PC-3 (cell line): ENCODE data around the gene HSD17B12.

Experiments
- CTCF ChIP-seq: fragments of 300-600 bp; sonication (generic); conservative IDR thresholded peaks from 2 replicates; pipeline ENCODE4 v1.5.1; 2017; ENCODE audit warnings: antibody characterized with exemption, low read depth, mild to moderate bottlenecking, low read length
- EZH2 ChIP-seq: fragments of 300-600 bp; sonication (generic); IDR thresholded peaks from one replicate; pipeline ENCODE4 v1.6.1; 2017; ENCODE audit warnings: antibody characterized with exemption, mild to moderate bottlenecking, low read length; ENCODE audit not compliant: unreplicated experiment
- EZH2phosphoT487 ChIP-seq: fragments of 300-600 bp; sonication (generic); IDR thresholded peaks from 2 replicates; pipeline ENCODE4 v1.6.1; 2018; ENCODE audit warnings: mild to moderate bottlenecking, antibody characterized with exemption, low read length, borderline replicate concordance

DNA sequence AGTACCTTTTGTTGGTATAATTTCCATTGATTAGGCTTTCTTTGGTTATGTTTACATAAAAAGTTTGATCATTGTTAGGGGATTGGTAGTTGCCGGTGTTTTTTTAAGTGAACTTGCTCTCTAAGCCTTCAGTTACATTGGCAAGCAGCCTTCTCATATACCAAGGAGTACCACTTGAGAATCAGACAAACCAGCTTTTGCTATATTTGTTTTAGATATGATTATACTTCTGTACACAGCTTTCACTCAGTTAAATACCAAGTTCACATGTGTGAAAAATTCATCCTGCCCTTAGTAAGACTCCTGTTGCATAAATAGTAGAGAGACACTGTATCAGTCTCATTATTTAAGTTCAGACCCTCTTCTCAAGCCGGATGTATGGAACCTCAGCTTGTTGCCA is 222.5 kb downstream of the HSD17B12 start:
- TF ChIP-seq CTCF (no peak), EZH2phosphoT487 (no peak), EZH2 (no peak)
